ENCODE measurements around the gene TESK1.
"Not testable (repeated sequence)": the region's sequence is repeated elsewhere in the genome, so short reads cannot be mapped to it uniquely, and the experiment has no call there.

DNA sequence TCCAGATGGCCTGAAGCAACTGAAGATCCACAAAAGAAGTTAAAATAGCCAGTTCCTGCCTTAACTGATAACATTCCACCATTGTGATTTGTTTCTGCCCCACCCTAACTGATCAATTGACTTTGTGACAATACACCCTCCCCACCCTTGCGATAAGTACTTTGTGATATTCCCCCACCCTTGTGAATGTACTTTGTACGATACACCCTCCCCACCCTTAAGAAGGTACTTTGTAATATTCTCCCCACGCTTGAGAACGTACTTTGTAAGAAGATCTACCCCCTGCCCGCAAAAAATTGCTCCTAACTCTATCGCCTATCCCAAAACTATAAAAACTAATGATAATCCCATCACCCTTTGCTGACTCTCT lies 31.8 kb downstream of the TESK1 start:
- not testable (repeated sequence) for TF ChIP-seq CTCF (IDR thresholded peaks at IDR 0.05; ENCODE audit: insufficient read depth, low read depth, low read length); EZH2 (IDR thresholded peaks at IDR 0.05; ENCODE audit: insufficient read depth, low read length)
